SK-N-SH treated with all-trans-retinoic acid at 6 μM for 48 hours (cell line): Measurements from ENCODE around the gene ZNF534.

ENCODE experiments used
- CREB5 ChIP-seq: fragments of 250-450 bp; sonication (Bioruptor Pico); IDR thresholded peaks from 2 replicates; pipeline ENCODE4 v1.5.1; 2020; ENCODE audit warnings: low read depth, mild to moderate bottlenecking, moderate library complexity
- ISL1 ChIP-seq: fragments of 250-450 bp; sonication (Bioruptor Pico); IDR thresholded peaks from 2 replicates; pipeline ENCODE4 v2.1.2; 2022; ENCODE audit warnings: mild to moderate bottlenecking, moderate library complexity
- RARB ChIP-seq: fragments of 250-450 bp; sonication (Bioruptor Pico); IDR thresholded peaks from 2 replicates; pipeline ENCODE4 v1.8.0; 2021; ENCODE audit warnings: mild to moderate bottlenecking, moderate library complexity
- TOX ChIP-seq: fragments of 250-450 bp; sonication (Bioruptor Pico); IDR thresholded peaks from 2 replicates; pipeline ENCODE4 v1.8.0; 2021; ENCODE audit warnings: mild to moderate bottlenecking, moderate library complexity, borderline replicate concordance
- TSHZ2 ChIP-seq: fragments of 250-450 bp; sonication (Bioruptor Pico); IDR thresholded peaks from 2 replicates; pipeline ENCODE4 v1.5.0; 2020; ENCODE audit warnings: mild to moderate bottlenecking, moderate library complexity
- ZFP30 ChIP-seq: fragments of 450-650 bp; formaldehyde crosslinking; IDR thresholded peaks from 2 replicates; pipeline ENCODE4 v1.5.0; 2022; ENCODE audit warnings: mild to moderate bottlenecking, moderate library complexity
- ZNF8 ChIP-seq: fragments of 450-650 bp; formaldehyde crosslinking; IDR thresholded peaks from 2 replicates; pipeline ENCODE4 v1.5.0; 2020; ENCODE audit warnings: mild to moderate bottlenecking, moderate library complexity

DNA sequence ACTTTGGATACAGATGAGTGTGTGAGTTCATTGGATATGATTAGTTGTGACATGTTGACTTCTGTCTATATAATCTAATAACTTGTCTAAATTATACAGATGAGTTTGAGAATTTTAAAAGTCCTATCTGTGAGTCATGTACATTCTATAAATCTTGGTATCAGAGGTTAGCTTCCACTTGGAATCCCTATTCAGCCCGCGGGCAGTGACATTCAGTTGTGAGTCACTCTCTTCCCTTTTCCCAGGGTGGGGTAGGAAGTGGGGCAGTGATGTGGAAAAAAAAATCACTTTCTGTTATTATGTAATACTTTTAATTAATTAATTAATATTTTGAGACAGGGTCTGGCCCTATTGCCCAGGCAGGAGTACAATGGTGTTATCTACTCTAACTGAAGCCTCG lies 65.6 kb downstream of the ZNF534 start:
- TF ChIP-seq TOX (CRISPR knock-in tag) (no peak), CREB5 (CRISPR knock-in tag) (no peak), ISL1 (CRISPR knock-in tag) (no peak), ZNF8 (no peak), RARB (no peak), TSHZ2 (no peak), ZFP30 (CRISPR knock-in tag) (no peak)
